GM19397 (cell line): Measurements from ENCODE around the gene FAM222A.

Experiments used
- ATAC-seq: cut with Tn5 transposase; IDR thresholded peaks from one replicate; pipeline ENCODE4 v1.9.1; 2021; ENCODE audit warnings: mild to moderate bottlenecking, moderate library complexity; ENCODE audit not compliant: unreplicated experiment

FAM222A gene

DNA sequence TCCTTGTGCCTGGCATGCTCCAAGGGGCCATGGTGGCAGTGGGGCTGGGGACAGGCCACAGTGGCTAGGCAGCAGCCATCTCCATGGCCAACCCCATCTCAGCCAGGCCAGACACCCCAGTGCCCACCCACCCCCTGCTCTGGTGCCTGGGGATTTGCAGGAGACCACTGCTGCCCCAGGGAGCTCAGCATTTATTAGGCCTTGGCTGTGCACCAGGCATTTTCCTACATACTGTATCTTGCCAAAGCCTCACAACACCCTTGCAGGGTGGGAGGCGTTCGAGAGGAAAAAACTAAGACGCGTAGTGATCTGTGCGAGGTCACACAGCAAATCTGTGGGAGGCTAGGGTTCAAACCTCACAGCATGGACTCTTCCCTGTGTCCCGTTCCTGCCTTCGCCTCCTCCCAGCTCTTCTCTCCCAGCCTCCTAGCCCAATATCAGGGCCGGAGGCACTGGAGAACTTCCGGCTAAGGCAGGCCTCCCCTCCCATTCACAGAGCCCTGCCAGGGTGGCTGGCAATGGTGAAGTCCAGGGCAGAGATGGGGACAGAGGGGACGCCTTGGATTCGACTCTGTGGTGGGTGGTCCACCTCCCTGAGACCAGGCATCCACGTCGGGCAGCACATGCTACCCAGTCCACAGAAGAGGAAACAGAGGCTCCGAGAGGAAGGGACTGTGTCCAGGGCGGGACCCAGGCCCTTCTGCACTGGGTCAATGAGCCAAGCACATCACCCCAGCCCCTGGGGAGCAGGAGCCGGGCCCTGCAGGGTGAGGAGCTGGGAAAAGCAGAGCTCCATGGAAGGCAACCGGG lies 57.4 kb downstream of the FAM222A start:
- no peak for ATAC-seq

DNA sequence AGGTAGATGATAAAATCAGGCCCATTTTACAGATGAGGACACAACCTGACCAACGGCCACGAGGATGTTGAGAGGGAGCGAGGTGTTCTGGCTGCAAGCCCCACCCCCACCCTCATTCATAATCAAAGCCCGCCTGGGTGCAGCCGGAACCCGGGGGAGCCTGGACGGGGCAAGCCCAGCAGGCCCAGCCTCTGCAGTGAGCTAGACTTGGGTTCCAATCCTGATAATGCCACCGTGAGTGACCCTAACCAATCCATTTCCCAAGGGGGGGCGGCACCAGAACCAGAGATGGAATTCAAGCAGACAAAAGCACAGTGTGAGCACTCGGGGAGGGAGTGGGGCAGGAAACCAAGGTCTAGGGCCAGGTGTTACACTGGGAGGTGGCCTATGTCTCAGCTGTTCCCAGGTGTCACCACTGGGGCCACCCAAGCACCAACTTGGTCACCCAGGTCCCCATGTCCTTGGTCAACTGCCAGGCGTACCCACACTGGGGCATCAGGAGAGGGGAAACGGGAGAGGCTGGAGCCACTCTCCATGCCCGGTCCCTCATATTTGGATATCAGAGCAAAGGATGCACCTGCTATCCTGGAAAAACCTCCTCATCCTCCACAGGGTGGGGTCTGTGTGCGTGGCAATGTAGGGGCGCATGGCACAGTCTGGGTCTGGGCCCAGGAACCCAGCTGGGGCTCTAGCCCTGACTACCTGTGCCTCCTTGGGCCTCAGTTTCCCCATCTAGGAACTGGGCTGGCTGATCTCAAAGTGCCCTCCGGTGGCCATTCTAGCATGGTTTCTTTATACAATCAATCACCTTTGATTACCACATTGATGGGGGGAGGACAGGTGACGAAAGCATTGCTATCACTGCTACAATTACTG lies 58.4 kb downstream of the FAM222A start:
- ATAC-seq: no peak

DNA sequence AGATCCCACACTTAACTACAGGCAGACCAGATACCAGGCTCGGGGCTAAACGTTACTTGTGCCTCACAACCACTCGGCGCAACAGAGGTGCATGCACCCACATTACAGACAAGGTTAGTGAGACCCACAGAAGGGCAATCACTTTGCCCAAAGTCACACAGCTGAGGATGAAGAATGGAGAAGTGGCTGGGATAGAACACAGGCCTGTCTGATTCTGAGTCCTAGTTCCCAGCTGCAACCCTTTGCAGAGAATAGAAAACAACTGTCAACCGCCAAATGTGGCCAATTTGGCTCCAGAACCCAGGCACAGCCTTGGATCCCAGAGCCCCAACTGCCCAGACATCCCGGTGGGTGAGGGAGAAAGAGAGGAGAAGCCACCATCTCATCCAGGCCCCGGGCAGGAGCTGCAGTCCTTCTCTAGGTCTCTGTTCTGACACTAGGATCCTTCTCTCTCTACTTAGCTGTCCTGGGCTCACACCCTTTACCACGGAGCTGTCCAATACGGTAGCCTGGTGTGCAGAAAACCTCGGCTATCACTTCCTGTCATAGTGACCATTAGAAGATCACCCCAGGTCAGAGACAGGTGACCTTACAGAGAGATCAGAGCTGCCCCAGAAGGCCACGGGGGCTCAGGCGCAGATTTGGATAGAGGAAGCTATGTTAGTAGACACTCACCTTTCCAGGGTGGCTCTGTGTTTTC lies 59.1 kb downstream of the FAM222A start:
- no peak for ATAC-seq

DNA sequence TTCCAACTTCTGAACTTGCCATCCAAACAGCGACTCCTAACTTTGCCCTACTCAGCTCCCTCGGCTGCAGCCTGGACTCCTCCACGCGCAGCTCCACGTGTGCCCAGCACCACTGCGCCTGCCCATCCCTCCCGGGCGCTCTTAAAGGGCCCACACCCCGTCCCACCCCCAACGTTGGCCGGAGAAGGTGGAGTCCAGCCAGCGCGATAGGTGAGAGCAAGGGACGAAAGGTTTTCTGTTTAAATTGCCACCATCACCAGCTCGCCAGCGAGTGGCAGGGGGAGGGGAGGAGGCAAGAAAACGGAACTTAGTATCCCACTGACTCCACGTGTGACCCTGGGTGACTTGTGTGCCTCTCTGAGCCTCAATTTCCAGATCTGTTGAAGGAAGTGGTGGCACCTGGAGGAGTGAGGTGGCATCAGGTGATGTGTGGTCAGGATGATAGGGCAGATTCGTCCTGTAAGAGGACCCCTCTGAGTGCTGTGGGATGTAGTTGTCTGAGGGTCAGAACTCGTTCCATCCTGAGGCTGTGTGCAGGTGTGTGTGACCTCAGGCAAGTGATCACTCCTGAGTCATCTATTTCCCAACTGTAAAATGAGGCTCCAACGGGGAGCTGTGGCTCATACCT lies 59.9 kb downstream of the FAM222A start:
- no peak for ATAC-seq

DNA sequence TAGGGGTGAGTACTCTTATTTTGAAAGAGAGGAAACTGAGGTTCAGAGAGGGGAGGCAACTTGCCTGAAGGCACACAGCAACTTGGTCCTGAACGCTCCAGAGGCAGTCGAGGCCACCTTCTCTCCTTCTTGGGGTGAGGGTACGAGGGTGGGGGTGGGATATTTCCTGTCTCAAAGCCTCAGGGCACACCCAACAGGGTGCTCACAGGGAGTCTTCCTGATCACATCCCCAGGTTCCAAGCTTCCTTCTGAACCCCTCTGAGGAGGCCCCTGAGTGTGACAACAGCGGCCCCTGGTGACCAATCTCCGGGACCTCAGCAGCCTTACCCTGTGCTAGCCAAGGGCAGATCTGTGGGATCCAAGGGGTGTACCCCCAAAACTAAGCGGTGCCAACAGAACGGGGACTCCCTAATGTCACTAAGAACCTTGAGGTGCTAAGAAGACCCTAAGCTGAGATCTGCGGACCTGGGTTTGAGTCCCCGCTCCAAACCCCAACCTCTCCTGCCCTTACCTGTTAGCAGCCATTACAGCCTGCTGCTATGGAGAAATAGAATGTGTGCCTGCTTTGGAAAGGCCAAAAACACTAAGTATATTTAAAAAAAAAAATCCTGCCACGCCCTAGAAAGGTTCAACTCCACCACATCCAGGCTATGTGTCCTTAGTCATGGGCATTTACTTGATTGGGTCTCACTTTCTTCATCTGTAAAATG lies 61.7 kb downstream of the FAM222A start:
- ATAC-seq: no peak

DNA sequence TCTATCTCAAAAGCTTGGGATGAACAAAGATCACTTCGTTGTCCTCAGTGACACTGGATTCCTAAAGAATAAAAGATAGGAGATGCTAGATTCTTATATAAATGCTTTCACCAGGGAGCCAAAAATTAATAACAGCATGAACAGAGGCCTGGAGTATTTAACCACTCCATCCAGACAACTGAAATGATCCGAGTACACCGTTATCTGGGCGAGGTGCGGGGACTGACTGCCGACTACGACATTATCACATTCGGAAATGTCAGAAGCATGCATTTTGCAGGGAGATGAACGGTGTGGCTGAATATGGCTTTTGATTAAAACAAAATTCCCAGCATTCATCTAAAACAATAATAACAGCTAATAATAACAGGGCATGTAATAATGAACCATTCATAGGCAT lies 63.0 kb downstream of the FAM222A start:
- no peak for ATAC-seq

DNA sequence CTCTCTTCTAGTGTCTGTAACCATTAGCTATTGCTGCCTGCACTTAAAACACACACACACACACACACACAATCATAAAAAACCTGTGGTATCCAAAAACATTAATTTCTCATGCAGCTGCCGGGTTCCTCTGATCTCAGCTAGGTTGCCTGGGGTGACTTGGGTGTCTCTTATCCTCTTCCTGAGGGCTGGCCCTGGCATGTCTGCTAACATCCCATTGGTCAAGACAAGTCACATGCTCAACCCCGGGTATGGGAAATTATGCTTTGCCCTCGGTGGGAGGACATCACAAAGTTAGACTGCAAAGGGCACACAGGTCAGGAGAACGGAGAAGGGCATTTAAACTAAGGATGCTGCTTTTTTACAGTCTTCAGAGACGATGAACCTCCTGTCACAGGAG lies 63.9 kb downstream of the FAM222A start:
- ATAC-seq: no peak

DNA sequence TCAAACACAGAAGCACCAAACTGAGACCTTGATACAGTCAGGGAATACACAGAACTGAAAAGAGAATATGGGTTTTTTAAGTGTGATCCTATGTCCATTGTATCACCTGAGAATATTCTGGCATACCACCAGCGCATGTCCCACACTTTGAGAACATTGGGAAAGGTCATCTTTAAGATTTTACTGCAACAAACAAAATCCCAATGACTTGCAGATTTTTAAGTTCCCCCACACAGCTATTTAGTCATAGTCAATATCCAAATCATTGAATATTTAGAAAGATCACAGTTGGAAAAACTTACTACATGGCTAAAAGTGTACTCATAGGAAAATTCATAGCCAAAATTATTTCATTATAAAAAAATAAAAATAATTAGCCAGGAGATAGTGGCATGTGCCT lies 65.1 kb downstream of the FAM222A start:
- no peak for ATAC-seq

DNA sequence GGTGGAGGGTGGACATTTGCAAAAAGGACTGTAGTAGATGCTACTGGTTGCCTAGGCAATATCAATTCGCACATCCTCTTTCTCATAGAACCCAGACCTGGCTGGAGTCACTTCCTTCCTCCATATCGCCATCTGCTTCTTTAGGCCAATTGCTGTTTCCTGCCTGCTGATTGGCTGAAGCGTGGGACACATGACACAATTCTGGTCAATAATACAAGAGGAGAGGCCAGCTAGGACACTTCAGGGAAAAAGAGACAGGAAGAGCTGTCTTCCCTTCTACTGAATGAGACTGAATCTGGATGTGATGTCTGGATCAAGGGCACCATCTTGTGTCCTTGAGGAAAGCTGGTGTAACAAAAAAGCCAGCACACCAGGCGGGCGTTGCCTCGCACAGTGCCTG lies 65.8 kb downstream of the FAM222A start:
- ATAC-seq: no peak

DNA sequence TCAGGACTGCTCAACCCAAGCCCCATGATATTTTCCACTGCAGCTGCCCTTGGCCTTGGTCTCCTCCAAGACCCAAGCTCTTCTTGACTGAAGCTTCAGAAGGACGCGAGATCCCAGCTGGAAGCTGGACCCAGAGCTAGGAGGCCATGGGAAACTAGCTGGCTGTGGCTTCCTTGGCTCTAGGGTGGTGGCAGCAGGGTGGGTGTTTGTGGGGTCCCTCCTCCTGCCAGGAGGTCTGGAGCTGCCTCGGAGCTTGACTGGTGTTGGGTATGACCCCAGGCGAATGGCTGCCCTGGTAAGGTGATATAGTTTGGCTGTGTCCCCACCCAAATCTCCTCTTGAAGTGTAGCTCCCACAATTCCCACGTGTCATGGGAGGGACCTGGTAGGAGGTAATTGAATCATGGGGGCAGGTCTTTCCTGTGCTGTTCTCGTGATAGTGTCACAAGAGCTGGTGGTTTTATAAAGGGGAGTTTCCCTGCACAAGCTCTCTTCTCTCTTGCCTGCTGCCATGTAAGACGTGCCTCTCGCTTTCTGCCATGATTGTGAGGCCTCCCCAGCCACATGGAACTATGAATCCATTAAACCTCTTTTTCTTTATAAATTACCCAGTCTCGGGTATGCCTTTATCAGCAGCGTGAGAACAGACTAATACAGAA lies 68.2 kb downstream of the FAM222A start:
- no peak for ATAC-seq

DNA sequence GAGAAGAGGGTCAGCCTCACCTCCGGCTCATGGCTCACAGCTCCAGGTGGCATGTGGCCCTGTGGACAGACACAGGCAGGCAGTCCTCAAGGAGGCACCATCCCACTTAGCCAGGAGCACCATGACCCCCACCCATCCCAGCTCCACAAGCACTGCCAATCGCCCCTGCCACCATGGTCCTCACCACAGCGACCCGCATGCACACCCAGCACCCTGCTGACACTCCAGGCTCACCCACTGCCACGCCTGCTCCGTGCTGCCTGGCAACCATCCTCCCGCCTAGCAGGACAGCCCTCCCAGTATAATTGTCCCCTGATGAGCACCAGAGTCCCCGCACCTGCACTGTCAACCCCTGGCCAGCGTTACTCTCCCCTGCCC lies 68.7 kb downstream of the FAM222A start:
- ATAC-seq: no peak

DNA sequence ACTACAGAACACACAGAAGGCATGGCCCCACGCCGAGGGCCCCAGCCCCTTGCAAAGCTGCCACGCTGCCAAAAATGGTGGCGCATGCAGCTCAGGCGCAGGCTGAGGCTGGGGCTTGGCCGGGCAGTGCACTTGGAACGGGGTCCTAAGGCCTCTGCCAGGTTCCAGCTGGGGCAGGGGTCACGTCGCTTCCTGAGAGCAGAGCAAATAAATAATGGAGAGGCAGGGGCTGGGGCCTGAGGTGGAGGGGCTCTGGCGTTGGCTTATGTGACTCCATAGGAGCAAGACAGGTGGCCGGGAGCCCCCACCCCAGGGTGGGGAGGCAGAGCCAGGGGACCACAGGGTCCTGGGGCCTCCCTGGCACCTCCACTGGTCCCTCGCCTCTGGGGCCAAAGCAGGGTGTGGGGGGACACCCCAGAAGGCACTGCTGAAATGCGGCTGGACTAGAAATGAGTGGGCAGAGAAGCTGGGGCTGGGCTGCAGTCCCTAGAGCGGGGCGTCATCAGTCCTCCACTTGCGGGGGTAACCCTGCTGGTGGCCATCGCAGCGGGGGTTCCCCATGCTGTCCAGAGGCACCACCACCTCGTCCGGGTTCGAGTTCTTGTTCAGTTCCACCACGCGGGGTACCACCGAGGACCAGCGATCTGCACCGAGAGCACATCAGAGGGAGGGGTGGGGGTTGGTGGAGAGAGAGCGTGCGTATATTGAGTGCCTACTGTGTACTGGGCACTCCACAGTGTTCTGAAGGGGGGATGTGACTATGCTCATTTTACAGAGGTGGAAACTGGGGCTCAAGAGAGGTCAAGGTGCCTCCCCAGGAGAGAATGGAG lies 69.7 kb downstream of the FAM222A start:
- ATAC-seq: no peak

DNA sequence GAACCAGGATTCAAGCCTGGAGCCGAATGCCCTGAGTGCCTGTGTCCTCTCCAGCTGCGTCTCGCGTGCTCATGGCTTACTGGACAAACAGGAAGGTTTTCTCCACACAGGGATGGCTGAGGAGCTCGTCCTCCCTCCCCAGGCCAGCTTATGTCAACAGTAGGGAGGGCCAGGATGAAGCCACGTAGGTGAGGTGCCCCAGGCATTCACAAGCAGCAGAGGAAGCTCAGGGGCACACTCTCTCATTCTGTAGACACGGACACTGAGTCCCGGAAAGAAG lies 70.3 kb downstream of the FAM222A start:
- ATAC-seq: no peak

DNA sequence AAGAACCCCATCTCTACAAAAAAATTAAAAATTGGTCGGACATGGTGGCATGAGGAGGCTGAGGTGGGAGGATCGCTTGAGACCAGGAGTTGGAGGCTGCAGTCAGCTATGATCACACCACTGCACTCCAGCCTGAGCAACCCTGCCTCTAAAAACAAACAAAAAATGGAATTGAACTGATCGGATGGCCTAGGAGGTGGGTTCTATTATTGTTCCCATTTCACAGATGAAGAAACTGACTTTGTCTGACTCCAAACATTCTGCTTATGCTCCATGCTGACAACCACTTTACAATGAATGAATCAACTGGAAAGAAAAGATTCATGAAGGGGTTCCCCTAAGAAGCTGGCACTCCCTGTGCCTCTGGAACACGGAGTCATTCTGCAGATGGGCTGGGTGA lies 72.2 kb downstream of the FAM222A start:
- ATAC-seq: no peak

DNA sequence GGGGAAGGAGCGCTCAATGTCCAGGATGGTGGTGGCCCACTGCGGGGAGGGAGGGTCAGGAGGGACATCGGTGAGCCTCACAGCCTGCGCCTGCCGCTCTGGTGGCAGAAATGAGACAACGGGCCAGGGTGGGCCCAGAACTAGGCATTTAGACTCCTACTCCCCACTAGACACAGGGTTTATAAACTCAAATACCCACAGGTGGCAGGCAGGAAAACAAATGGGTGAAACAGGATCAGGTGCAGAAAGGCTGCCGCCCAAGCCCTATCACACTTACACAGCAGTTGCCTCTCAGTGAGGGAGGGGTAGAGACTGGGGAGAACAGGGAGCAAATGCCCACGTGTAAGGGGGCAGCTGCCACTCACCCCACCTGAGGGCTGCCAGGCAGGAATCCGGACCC lies 73.2 kb downstream of the FAM222A start:
- no peak for ATAC-seq

DNA sequence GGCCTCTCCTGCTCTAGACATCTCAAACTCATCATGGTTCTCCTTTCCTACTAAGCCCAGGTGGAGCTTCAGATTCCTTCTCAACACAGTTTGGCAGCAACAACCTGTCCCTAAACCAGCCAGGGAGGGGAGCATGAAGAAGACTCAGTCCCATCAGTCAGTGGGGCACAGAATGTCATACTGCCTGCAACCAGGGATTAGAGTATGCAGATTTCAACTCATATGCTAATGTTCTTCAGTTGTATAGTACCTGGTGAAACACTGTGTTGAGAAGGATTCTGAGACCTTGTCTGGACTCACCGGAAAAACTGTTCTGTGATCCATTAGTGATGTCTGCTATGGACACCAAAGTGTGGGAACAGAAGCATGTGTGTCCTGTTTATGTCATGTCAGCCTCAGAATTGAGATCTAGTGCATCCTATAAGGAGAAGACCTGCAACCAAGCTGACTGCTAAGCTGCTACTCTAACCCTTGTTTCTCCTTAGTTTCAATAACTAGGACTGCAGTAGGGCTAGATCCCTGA lies 76.0 kb downstream of the FAM222A start:
- no peak for ATAC-seq

DNA sequence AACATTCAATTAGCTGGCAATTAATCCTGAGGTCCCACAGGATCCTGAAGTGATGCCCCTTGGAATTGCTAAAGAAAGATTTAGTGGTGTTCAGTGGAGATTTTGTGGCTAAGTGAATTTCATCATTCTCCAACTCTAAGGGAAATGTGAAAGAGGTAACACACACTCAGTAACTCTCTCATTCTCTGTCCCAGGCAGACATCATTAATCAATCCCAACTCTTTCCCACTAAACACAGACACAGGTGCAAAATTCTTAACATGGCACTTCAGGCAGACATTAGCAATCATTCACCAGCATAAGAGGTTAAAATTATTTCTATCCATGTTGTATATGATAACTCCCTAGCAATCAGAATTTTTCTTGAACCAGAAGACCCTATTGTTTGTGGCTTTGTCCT lies 79.4 kb downstream of the FAM222A start:
- ATAC-seq: no peak

DNA sequence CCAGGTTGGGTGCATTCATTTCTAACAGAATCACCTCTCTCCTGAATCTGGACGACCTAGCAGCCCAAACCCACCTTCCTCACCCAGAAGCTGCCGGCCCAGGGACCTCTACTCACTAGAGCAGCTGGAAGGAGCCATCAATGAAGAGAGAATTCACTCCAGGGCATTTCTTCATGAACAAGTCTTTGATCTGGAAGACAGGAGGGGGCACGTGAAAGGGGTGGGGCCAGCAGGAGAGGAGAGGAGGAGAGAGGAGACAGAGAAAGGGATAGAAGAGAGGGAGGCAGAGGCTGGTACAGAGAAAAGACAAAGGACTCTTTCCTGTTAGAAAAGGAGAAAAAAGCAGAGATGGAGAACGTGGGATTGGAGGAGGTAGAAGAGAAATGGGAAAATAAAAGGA lies 79.8 kb downstream of the FAM222A start:
- ATAC-seq: no peak

DNA sequence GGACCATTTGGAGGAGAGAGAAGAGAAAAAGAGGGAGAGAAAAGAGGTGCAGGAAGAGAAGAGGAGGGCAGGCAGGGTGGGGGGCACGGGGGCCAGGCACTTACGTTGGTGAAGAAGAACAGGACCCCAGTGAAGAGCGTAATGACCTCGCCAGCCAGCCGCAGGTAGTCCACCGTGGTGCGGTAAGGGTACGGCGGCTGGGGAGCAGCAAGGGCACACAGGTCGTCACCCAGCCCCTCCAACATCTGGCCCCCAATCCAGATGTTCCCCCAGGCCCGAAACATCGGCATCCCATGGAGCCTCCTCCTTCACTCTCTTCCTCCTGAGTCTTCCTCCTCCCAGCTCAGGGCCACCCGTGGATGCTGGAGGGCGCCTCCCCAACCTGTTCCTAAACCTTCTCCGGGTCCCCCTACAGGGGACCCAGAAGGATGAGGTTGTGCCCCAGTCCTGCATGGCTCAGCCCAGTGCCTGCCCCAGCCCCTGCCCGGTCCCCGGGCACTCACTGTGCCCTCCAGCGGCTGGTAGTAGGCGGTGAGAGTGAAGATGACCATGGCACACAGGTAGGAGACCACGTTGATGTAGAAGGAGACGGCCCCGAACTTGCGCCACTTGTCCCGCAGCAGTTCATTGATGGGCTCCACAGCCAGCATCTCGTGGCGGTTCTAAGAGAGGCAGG lies 80.3 kb downstream of the FAM222A start:
- ATAC-seq: no peak
